Jurkat, Clone E6-1 (cell line): ENCODE results near the gene TRAM2.

Source experiments
- DNase-seq: peaks from one replicate; pipeline ENCODE4 v3.0.0-alpha.2; 2011; ENCODE audit warnings: low read depth, low spot score
- H3K4me3 ChIP-seq: 2 replicates; pipeline ENCODE4 v1.5.1; 2011; ENCODE audit warnings: mild to moderate bottlenecking, low read length, control low read depth, moderate library complexity

TRAM2 gene

DNA sequence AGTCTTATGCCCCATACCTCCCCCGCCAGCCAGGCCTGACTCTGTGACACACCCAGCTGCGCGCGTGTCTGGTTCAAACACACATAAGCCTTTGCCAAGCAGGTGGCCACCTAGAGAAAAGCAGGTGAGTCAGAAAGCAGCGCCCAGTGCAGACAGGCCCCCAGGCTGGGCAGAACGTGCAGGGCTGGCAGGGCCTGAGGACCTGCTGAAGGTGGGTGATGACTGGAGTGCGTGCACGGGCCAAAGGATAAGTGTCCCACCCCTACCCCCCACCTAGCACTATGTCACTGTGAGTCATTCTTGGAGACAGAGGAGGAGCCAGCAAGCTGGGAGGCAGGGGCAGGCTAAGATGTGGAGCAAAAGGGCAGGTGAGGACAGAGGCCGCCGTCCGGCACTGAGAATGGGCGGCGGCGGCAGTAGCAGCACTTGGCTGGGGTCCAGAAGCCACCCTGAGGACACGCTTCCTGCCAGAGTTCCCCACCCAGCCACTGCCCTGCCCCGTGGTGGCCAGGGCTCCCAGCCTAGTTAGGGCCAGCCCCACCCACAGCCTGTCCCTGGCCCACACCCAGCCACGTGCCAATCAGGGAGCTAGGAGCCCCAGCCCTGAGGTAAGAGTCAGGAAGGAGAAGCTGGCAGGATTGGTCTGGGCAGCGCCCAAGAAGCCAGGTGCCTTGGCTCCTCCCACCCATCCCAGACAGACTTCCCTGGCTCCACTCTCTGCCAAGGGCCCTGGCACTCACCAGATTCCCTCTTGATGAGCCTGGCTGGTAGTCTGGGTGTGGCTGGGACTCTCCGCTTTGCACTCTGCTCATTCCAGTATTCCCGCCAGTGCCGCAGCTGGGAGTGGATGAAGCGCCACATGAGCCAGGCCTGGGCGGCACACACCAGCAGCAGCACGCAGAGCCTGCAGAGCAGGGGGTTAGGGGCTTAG is 72.7 kb downstream of the TRAM2 start:
- no peak for DNase-seq
- no peak overlapping the region for H3K4me3 ChIP-seq

DNA sequence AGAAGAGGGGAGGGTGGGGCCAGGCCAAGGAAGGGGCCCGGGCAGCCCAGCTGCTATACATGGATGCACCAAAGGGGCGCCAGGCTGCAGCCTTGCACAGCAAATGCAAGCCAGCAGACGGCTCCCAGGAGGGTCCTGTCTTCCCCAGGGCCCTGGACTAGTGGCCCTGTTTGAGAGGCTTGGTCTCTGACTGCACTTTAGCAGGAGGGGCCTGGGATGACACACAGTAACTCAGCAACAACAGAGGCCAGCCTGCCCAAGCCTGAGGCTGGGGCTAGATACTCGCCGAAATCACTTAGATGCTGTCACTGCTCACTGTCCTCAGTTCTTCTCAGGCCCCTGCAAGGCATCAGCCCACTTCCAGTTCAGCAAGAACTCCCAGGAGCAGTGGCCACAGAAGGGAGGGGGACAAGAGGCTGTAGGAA is 73.5 kb downstream of the TRAM2 start:
- H3K4me3 ChIP-seq, result no peak overlapping the region
- no peak for DNase-seq

DNA sequence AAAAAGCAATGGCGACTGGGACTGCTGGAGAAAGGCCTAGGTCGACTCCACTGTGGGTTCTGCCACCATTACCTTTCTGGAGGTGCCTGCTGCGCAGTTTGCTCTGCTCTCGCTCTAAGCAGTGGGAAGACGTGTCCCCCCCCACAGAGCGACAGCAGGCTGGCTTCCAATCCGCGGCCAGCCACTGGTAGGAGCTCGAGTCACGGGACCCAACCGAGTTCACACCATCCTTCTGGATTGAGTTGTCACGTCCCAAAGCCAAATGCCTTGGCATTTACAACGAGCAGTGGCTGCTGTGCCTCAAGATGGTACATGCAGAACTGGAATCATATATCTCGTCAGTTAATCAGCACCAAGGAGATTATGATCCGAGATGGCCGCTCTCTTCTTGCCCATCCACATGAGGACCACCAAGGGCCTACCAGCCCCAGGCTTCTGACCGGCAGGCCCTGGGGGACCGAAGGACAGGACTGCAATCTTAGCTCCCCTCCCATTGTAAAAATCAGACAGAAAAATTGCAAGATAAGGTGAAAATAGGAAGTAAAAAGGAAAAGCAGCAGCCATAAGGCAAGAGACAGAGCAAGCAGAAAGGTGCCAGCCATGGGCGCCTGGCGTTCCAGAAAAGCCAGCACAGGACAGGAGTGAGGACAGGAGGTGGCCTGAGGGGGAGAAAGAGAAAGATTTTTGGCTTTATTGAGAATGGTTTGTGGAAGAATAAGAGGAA is 74.4 kb downstream of the TRAM2 start:
- H3K4me3 ChIP-seq, result no peak overlapping the region
- no peak for DNase-seq

DNA sequence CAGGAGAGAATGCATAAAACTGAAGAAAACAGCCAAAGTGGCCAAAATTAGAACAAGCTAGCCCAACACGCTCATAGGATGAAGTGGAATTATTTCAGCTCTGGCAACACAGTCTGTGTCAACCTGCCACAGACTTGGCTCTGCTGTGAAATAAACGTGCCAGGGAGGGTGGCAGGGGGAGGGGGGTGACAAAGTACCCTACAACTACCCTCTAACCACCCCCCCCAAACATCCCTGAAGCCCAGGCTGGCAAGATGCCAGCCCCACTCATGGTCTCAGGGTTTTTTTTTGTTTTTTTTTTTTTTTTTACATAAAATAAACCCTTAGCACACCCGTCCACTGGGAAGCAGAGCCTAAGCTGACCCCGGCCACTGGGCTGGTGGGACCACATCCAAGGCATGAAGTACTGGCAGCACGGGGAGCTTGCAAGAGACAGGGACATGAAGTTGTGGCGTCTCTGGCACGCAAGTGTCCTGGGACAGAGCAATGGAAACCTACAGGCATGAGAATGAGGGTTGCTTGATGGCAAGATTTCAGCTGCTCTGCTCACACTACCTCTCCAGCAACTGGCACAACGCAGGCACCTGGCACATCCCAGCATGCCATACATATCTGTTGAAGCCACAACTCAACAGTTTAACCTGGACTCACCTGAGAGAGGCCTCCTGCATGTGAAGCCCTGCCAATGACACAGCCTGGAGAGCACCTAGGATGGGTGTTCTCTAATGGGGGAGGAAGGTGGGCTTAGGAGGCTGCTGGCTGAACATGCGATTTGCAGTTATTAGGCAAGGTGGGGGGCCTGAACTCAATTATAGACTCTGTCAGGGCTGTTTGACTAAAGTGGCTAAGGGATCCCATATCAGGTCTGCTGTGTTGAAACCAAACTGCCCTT is 76.4 kb downstream of the TRAM2 start:
- DNase-seq, result no peak
- H3K4me3 ChIP-seq, result no peak overlapping the region

DNA sequence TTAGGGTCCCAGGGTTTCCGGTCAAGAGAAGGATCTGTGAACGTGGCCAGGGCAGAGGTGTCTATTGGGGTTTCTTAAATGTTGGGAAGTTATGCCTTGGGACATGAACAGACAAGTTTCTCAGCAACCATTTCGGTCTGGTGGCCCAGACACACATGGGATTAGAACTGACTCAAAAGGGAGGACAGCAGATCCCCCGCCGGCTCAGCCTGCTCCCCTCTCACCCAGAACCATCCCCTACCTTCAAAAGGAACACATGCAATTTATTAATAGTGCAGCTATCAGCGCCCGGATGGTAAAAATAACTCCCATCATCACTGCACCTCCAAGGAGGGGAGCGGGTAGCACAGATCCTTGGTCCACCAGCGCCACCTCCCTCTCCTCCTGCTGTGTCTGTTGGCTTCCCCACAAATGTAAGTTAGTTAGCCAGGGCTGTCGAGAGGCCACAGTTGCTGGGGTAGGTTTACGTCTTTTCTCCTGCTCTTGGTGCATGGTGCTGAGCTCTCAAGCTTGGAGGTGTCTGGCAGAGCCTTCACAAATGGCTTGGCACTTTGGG is 77.1 kb downstream of the TRAM2 start:
- DNase-seq, result no peak
- H3K4me3 ChIP-seq, result no peak overlapping the region

DNA sequence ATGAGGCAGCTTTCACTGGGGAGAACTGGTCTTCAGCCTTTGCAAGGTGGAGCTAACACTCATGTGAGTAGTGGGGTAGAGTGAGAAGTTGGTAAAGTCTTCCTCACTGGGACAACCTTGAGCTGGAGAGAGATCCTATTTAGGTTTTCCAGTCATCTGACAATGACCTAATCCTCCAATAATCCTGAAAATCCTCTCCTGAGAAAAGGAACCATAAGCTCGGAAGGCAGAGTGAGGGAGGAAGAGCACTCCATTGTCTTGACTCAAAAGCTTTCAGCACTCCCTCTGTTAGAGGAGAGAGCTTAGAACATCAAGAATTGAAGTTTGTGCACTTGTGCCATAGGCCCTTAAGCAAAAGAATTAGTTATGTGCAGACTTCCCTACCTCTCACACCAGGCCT is 77.8 kb downstream of the TRAM2 start:
- H3K4me3 ChIP-seq, result no peak overlapping the region

DNA sequence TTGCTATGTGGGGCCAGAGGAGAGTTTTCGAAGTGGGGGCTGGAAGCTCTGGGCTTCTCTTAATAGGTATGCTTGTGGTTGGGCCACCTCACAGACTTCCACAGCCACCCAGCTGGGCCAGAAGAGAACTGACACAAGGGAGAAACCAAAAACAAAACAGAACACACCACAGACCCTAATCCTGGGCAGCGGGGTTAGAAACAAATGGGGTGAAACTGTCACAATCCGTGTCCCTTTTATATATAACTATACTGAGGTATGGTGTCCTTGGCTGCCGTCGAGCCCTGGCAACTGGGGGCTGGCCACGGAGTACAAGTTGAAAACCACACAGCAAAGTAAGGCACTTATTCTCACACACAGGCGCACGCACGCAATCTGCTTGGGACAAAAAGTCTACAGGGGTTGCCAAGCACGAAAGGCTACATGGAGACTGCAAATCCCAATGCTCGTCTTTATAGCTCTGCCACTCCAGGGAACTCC is 78.3 kb downstream of the TRAM2 start:
- H3K4me3 ChIP-seq, result no peak overlapping the region
- no peak for DNase-seq

More for the DNA sequence above, 77.8 kb downstream of the TRAM2 start:
- DNase-seq, result no peak

DNA sequence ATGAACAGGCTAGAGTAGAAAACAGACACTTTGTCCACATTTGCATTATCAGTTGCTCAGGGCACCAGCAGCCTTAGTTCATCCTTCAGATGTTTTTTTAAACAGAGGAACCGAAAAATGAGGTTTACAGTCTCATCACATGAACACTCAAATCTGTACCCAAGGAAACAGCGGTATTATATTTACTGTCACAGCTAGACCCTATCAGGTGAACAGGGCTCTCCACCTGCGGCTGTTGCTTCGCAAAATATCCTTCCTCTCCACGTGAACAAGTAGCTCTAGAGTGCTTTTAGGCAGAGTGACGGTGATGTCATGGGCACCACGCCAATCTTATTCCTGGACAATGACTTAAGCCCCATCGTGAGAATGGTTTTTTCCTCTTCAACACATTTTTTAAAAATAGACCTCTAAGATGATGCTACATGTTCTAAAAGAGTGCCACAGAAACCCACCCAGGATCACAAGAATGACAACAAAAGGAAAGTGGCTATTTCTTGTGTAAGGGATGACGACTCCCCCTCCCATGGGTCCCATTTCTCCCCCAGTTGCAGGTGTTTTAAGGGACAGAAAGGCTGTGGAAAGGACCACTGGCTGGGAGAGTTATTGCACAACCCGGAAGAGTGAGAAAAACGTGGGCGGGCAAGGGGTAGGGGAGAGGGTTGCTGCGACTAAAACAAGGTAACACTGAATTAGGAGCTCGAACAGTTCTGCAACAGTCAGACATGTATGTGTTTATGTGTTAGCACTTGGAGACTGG is 79.0 kb downstream of the TRAM2 start:
- no peak overlapping the region for H3K4me3 ChIP-seq
- no peak for DNase-seq

DNA sequence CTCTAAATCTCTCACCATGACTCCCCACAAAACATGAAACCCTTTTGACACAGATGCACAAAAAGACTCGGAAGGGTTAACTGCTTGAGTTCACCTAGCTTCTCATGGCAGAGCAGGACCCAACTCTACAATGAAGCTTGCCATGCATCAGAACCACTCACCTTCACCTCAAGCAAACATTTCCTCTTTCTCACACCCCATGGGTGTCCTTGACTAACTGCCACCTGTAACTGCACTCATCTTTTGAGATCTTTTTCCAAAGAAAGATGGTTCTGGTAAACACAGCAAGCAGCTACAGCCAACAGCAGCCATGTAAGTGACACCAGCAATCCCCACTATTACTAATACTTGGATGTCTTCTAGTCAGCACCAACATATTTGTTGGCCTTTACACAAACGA is 80.2 kb downstream of the TRAM2 start:
- no peak for DNase-seq
- H3K4me3 ChIP-seq, result no peak overlapping the region

DNA sequence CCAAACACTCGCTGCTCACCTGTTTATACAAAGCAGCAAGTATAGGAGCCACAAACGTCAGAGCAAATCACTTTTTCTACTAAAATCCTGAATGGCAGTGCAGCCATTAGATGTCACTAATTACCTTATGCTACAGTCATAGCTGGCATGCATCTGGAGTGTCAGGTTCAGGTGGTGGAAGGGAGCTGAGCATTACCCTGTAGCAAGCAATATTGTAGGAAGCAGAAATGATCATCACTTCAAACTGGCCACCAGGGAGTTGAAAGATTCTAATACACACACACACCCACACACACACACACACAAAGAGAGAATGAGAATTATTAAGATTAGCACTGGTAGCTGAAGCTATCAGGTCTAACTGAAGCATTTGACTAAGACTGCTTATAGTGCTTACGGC is 80.9 kb downstream of the TRAM2 start:
- DNase-seq, result no peak
- no peak overlapping the region for H3K4me3 ChIP-seq

DNA sequence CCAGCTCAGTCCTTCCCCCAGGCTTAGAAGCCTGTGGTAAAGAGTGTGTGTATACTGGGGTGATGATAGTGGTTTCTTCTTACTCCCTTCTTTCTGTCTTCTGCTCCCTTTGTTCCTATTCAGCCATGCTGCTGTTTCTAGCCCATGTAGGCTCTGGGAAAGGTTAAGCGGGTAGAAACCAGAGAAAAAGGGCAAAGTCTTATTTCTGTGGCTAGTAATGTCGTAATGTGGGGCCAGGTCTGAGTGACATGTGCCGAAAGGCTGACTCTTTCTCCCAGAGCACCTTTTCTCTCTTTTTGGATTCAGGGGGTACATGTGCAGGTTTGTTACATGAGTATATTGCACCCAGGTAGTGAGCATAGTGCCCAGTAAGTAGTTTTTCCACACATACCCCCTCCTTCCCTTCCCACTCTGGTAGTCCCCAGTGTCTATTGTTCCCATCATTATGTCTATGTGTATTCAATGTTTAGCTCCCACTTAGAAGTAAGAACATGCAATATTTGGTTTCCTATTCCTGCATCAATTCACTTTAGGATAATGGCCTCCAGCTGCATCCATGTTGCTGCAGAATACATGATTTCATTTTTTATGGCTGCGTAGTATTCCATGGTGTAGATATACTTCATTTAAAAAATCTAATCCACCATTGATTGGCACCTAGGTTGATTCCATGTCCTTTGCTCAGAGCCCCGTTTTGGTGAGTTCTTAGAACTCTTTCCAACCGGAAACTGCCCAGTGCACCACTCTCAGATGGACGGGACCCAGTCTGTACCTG is 82.4 kb downstream of the TRAM2 start:
- no peak for DNase-seq
- no peak overlapping the region for H3K4me3 ChIP-seq

DNA sequence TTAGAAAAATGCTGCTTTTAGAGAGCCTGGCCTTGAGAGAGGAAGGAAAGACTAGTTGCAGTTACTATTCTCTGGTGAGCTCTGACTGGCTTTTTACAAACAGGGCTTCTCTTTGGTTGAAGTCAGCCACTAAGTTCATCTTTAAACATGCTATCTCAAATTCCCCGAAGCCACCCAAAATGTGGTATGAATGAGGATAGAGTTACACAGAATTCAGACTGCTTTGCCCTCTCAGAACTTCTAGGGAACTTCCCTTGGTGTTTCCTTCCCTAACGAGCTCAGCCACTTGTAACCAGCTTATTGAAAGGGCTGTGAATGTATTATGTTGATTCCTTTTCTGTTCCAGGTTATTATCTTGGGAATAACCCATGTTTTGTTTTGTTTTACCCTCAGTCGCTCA is 83.2 kb downstream of the TRAM2 start:
- no peak for DNase-seq
- H3K4me3 ChIP-seq, result no peak overlapping the region

DNA sequence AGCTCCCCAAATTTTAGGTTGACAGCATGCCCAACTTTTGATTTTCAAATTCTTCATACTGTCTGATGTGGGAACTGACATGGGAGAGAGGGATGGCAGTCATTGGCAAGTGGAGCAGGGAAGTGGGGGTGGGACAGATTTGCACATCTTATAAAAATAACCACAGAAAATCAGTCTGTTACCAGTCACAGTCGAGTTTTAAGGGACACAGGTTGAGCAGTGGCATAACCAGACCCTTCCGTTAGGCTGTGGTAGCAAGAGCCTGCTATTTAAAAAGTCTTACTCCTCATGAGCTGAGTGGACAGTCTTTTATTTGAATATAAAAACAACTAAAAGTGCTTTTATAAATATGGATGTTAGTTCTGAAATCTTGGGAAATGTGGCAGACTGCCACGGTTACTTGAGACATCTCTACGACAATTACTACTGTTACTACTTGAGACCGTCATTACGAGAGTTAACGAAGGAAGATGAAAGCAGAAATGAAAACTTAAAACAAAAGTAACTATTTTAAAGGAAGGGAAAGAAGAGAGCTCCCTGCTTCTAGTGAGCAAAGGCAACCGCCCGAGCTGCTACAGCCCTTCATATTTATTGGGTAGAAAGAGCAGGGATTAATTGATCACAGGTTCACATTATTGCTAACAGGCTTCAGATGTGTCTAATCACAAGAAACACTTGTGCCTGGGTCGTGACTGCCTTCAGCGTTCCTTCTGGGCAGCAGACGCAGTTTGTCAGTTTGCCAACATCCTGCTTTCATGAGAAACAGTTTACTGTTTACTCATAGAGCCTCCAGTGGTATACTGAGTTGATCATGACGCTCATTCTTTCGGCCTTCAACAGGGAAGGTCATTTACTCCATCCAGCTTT is 85.4 kb downstream of the TRAM2 start:
- H3K4me3 ChIP-seq, result no peak overlapping the region
- no peak for DNase-seq

DNA sequence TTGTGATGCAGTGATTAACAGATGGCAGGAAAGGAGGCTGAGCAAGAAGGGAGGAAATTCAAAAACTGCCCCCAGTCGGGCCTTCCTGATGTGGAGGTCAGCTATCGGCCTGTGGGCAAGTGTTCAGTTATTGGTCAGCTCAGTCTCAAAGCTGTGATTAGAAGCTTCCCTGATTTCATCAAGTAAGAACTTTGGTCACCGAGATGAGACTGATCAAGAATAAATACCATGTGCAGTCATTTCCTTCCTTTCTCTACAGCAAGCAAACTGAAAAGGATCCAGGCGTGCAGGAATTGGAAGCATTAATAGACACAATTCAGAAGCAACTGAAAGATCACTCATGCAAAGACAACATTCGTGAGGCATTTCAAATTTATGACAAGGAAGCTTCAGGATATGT is 87.0 kb downstream of the TRAM2 start:
- H3K4me3 ChIP-seq, result no peak overlapping the region
- no peak for DNase-seq

DNA sequence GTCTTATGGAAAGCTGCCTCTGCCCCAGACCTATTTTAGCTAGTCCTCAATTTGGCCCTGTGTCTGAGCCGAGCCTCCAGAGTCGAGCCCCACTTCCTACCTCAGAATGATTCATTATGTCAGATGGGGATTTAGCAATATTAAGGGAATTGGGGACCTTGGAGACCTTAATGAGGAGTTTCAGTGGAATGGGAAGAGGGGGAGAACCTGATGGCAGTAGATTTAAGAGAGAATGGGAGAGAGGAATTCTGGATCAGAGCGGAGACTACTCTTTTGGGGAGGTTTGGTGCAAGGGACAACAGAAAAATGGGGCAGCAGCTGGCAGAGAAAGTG is 93.2 kb downstream of the TRAM2 start:
- DNase-seq, result no peak
- H3K4me3 ChIP-seq, result no peak overlapping the region

DNA sequence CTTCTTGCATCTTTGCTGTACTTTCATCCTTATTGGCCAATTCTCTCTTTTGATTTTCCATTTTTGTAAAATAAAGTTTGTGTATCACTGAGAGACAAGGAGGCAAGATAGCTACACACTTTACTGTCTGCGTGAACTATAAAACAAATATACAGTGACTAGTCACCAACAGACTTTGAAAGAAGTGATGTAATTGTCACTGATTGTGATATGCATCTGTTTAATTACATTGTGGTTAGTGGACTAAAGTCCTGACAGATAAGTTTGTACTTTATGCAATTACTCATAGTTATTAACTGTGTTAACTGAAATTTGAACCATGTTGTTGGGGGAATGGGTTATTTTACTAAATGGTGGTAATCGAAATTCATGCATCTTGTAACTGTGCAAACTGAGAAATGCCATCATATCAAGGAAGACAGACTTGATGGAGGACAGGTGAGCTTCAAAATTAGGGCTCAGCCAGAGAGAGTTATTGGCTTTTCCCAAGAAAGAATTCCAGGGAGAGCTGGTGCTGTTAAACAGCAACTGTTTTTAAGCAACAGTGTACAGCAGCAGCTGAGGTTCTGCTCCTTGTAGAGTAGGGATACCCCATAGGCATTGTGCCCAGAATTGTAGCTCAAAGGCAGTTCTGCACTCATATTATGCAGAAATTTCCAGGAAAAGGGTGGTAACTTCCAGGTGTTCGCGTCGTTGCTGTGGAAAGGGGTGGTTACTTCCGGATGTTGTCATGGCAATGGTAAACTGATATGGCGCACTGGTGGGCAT is 93.8 kb downstream of the TRAM2 start:
- no peak for DNase-seq

More for the DNA sequence above, 93.8 kb downstream of the TRAM2 start:
- no peak overlapping the region for H3K4me3 ChIP-seq
